Endothelial cell (in vitro differentiated cells): ENCODE results near the gene NCKAP1. TPM values are rescaled to one million over a fixed set of nuclear protein-coding genes. Genes with fewer than 3 reads are reported as not detected.

Source experiments
- DNase-seq: peaks from one replicate; pipeline ENCODE4 v3.0.0; 2021; ENCODE audit warnings: low spot score
- H3K27ac Mint-ChIP-seq: one replicate; pipeline ENCODE4 v1.8.0; 2021; ENCODE audit warnings: mixed read lengths, inconsistent platforms; ENCODE audit not compliant: unreplicated experiment
- H3K27me3 Mint-ChIP-seq: one replicate; pipeline ENCODE4 v1.8.0; 2021; ENCODE audit warnings: mild to moderate bottlenecking, moderate library complexity, mixed read lengths, inconsistent platforms; ENCODE audit not compliant: unreplicated experiment
- H3K36me3 Mint-ChIP-seq: one replicate; pipeline ENCODE4 v1.8.0; 2021; ENCODE audit warnings: mild to moderate bottlenecking, low read depth, mixed read lengths, inconsistent platforms; ENCODE audit not compliant: unreplicated experiment
- H3K4me1 Mint-ChIP-seq: one replicate; pipeline ENCODE4 v1.8.0; 2021; ENCODE audit warnings: mild to moderate bottlenecking, mixed read lengths, inconsistent platforms; ENCODE audit not compliant: unreplicated experiment
- H3K4me3 Mint-ChIP-seq: one replicate; pipeline ENCODE4 v1.8.0; 2021; ENCODE audit warnings: mild to moderate bottlenecking, mixed read lengths, inconsistent platforms; ENCODE audit not compliant: unreplicated experiment
- H3K9me3 Mint-ChIP-seq: one replicate; pipeline ENCODE4 v1.8.0; 2021; ENCODE audit warnings: mixed read lengths, inconsistent platforms; ENCODE audit not compliant: unreplicated experiment
- CTCF ChIP-seq: fragments of 200-600 bp; sonication (generic); IDR thresholded peaks from one replicate; pipeline ENCODE4 v1.5.0; 2021; ENCODE audit warnings: antibody characterized with exemption; ENCODE audit not compliant: unreplicated experiment
- total RNA-seq: library from RNA; stranded (reverse); fragmentation: NEBNext Ultra II Directional; extraction: Animal tissue kit (Norgen Biotek cat#: 25700); gene quantifications from one replicate; pipeline ENCODE4 v1.2.1, GENCODE V29; 2021; ENCODE audit not compliant: unreplicated experiment

The NCKAP1 gene
- total RNA-seq, 1 donor from 2014 or later: 171 TPM

- Mint-ChIP-seq H3K9me3 (no peaks in the 10 kb centered on the region), H3K27me3 (peaks cover 1% of the 10 kb centered on the region), H3K4me3 (no peak overlapping the region), H3K36me3 (no peaks in the 10 kb centered on the region), H3K4me1 (peaks cover 3% of the 10 kb centered on the region), H3K27ac (no peak overlapping the region)
- TF ChIP-seq CTCF: no peak
- DNase-seq: no peak
Observed at GRCh38 chr2:182890773-182891378, 147.4 kb downstream of the NCKAP1 start.

- no peak for DNase-seq
- no peaks in the 10 kb centered on the region for H3K9me3 Mint-ChIP-seq
- H3K36me3 Mint-ChIP-seq: no peaks in the 10 kb centered on the region
- H3K4me1 Mint-ChIP-seq: peaks cover 3% of the 10 kb centered on the region
- H3K27ac Mint-ChIP-seq: no peak overlapping the region
- H3K27me3 Mint-ChIP-seq: peaks cover 1% of the 10 kb centered on the region
- H3K4me3 Mint-ChIP-seq: no peak overlapping the region
- no peak for TF ChIP-seq CTCF
Observed at GRCh38 chr2:182890305-182890704, 148.0 kb downstream of the NCKAP1 start.

- no peak for DNase-seq
- Mint-ChIP-seq H3K4me1 (peaks cover 8% of the 10 kb centered on the region), H3K36me3 (no peaks in the 10 kb centered on the region), H3K4me3 (no peak overlapping the region), H3K27me3 (peaks cover 3% of the 10 kb centered on the region), H3K9me3 (no peaks in the 10 kb centered on the region), H3K27ac (no peak overlapping the region)
- no peak for TF ChIP-seq CTCF
Observed at GRCh38 chr2:182887753-182888415, 150.4 kb downstream of the NCKAP1 start.

- Mint-ChIP-seq H3K27ac (no peak overlapping the region), H3K4me3 (no peak overlapping the region), H3K27me3 (peaks cover 3% of the 10 kb centered on the region), H3K4me1 (peaks cover 8% of the 10 kb centered on the region), H3K9me3 (no peaks in the 10 kb centered on the region), H3K36me3 (no peaks in the 10 kb centered on the region)
- no peak for TF ChIP-seq CTCF
- DNase-seq: no peak
Observed at GRCh38 chr2:182887093-182887492, 151.2 kb downstream of the NCKAP1 start.

GRCh38 chr2:182885771-182886170, 152.5 kb downstream of the NCKAP1 start:
- Mint-ChIP-seq H3K27ac (no peak overlapping the region), H3K9me3 (no peaks in the 10 kb centered on the region), H3K27me3 (peaks cover 3% of the 10 kb centered on the region), H3K4me3 (no peak overlapping the region), H3K36me3 (no peaks in the 10 kb centered on the region), H3K4me1 (peaks cover 8% of the 10 kb centered on the region)
- no peak for TF ChIP-seq CTCF
- no peak for DNase-seq
